ENCODE measurements around the gene MACROD2. TPM values are rescaled to one million over a fixed set of nuclear protein-coding genes. Genes with fewer than 3 reads are reported as not detected.

MACROD2 gene
- total RNA-seq, 4 donors from 2014 or later = 1.8 to 4.8 (median 2.9) TPM

DNA sequence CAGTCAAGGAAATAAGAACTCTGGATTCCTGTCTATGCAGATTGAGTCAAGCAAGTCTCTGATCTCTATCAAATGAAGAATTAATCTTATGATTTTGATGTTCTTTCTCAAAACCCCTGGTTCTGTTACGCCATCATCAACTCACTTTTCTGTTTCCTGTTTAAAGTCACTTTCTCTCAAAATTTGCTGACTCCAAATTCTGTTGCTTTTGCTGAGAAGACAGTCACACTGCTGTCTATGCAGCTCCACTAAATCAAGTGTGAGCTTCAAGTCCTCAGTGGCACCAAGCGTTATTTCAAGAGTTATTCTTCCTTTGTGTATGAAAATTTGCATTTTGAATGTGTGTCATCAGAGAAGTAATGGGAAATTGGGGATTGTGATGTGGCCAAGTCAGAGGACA lies 1914.7 kb downstream of the MACROD2 start:
- WGBS, 2 donors = 92 to 98% methylated on average over 2 of the region's 2 CpGs
- intact Hi-C loops (cut with DNase I) = no loop called here
- no peak overlapping the region for H3K27ac ChIP-seq

DNA sequence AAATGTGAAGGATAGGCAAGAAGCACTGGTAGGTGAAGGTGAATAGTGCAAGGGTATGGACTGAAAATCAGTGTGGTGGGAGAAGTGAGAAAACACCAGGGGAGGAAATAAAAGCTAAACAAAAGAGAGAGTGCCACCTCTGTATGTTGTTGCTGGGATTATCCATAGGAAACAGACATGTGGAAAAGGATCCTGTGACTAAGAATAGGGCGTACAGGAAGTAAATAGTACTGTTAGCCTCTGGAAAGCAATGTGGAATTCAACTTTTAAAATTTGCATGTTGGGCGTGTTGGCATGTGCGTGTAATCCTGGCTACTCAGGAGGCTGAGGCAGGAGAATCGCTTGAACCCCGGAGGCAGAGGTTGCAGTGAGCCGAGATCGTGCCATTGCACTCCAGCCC lies 1916.3 kb downstream of the MACROD2 start:
- no peaks in the 10 kb centered on the region for H3K9me3 ChIP-seq
- TF ChIP-seq, protein P1, sequence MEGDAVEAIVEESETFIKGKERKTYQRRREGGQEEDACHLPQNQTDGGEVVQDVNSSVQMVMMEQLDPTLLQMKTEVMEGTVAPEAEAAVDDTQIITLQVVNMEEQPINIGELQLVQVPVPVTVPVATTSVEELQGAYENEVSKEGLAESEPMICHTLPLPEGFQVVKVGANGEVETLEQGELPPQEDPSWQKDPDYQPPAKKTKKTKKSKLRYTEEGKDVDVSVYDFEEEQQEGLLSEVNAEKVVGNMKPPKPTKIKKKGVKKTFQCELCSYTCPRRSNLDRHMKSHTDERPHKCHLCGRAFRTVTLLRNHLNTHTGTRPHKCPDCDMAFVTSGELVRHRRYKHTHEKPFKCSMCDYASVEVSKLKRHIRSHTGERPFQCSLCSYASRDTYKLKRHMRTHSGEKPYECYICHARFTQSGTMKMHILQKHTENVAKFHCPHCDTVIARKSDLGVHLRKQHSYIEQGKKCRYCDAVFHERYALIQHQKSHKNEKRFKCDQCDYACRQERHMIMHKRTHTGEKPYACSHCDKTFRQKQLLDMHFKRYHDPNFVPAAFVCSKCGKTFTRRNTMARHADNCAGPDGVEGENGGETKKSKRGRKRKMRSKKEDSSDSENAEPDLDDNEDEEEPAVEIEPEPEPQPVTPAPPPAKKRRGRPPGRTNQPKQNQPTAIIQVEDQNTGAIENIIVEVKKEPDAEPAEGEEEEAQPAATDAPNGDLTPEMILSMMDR (IDR thresholded peaks at IDR 0.05) = no peak
- TF ChIP-seq POLR2A (IDR thresholded peaks at IDR 0.05) = no peak
- H3K4me3 ChIP-seq = no peak overlapping the region
- DNase-seq = no peak
- intact Hi-C loops (cut with DNase I) = no loop called here
- H3K27me3 ChIP-seq = no peaks in the 10 kb centered on the region
- H3K4me1 ChIP-seq = no peaks in the 10 kb centered on the region
- H3K27ac ChIP-seq = no peak overlapping the region
- no peaks in the 10 kb centered on the region for H3K36me3 ChIP-seq
- WGBS, 2 donors = 81 to 82% methylated on average over 7 of the region's 7 CpGs

More for the DNA sequence above, 1914.7 kb downstream of the MACROD2 start:
- no peaks in the 10 kb centered on the region for H3K9me3 ChIP-seq
- no peak for DNase-seq
- H3K27me3 ChIP-seq = no peaks in the 10 kb centered on the region
- TF ChIP-seq, protein P1 (IDR thresholded peaks at IDR 0.05) = no peak
- no peak for TF ChIP-seq POLR2A (IDR thresholded peaks at IDR 0.05)
- H3K4me1 ChIP-seq = no peaks in the 10 kb centered on the region
- H3K4me3 ChIP-seq = no peak overlapping the region
- no peaks in the 10 kb centered on the region for H3K36me3 ChIP-seq

DNA sequence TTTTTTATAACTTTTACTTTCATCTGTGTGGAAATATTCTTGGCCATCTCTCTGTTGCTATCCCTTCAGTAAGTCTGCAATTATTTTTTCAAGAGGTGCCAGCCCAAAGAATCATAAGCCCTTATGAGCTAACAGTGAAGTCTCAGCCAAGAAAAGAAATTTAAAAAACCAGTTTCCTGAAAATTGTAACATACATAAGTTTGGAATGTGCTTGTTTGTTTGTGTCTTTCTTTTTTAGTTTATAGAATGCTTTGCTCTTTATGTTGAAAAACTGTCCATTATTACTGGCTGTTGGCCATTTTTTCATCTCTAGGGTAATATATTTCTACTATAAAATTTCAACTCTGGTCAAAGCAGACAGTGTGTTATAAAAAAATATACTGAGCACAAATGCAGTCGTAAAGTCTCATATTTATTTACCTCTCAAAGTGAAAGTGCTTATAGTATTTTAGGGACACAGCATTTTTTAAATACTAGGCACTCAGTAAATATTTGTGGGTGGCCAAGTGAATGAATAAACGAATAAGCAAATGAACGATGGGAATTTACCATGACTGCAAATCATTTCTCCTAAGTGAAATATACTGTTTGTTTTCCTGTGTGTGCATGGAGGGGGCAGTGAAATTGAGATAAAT lies 1918.2 kb downstream of the MACROD2 start:
- H3K27me3 ChIP-seq = no peaks in the 10 kb centered on the region
- 36 to 37% methylated on average over 3 of the region's 3 CpGs for WGBS, 2 donors
- H3K4me1 ChIP-seq = no peaks in the 10 kb centered on the region
- no peaks in the 10 kb centered on the region for H3K36me3 ChIP-seq
- TF ChIP-seq, protein P1 (IDR thresholded peaks at IDR 0.05) = no peak
- no peak for TF ChIP-seq POLR2A (IDR thresholded peaks at IDR 0.05)
- H3K9me3 ChIP-seq = no peaks in the 10 kb centered on the region
- no peak overlapping the region for H3K4me3 ChIP-seq
- DNase-seq = no peak
- intact Hi-C loops (cut with DNase I) = no loop called here
- no peak overlapping the region for H3K27ac ChIP-seq

DNA sequence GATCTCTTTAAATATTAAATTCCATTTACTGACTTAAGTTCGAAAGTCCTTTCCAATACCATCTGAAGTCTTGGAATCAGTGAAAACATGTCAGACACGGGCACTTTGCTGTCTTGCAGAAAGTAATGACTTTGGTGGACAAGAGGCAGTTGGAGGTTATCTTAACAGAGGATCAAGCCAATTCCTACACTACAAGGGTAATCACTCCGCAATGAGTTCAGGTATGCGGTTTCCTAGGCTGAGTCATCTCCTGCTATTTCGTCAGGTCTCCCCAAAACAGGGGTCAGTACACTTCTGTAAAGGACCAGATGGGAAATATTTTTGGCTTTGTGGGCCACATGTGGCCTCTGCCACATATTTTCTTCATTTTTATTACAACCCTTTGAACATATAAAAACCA lies 1921.3 kb downstream of the MACROD2 start:
- Histone ChIP-seq H3K36me3 (no peaks in the 10 kb centered on the region), H3K4me3 (no peak overlapping the region), H3K27me3 (no peaks in the 10 kb centered on the region), H3K4me1 (no peaks in the 10 kb centered on the region), H3K9me3 (no peaks in the 10 kb centered on the region), H3K27ac (no peak overlapping the region)
- TF ChIP-seq, protein P1 (IDR thresholded peaks at IDR 0.05) = no peak
- no peak for TF ChIP-seq POLR2A (IDR thresholded peaks at IDR 0.05)
- 88 to 93% methylated on average over 3 to 5 of the region's 5 CpGs for WGBS, 2 donors
- intact Hi-C loops (cut with DNase I) = no loop called here
- no peak for DNase-seq

DNA sequence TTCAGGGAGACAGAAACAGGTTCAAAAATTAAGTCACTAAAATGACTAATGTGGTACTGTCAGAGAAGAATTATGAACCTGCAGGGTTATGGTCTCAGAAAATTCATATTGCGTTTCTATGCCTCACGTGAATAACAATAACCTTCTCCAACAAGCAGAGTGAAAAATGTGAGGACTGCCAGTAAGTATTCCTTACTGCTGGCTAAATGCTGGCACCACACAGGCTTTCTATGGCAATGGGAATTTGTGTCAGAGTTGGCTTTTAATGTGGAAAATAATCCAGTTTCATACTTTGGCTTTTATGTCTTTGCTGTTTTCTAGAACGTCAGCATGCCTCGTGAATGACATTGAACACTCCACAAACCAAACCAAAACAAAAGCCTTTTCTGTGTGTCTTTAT lies 1922.0 kb downstream of the MACROD2 start:
- 44 to 69% methylated on average over 4 of the region's 4 CpGs for WGBS, 2 donors
- TF ChIP-seq, protein P1 (IDR thresholded peaks at IDR 0.05) = no peak
- no peak for TF ChIP-seq POLR2A (IDR thresholded peaks at IDR 0.05)
- H3K36me3 ChIP-seq = no peaks in the 10 kb centered on the region
- no peaks in the 10 kb centered on the region for H3K4me1 ChIP-seq
- DNase-seq = no peak
- intact Hi-C loops (cut with DNase I) = no loop called here
- H3K4me3 ChIP-seq = no peak overlapping the region
- H3K27me3 ChIP-seq = no peaks in the 10 kb centered on the region
- H3K9me3 ChIP-seq = no peaks in the 10 kb centered on the region
- no peak overlapping the region for H3K27ac ChIP-seq
